GM12878 (cell line): ENCODE data around the gene RFX3. TPM values are rescaled to one million over a fixed set of nuclear protein-coding genes. Genes with fewer than 3 reads are reported as not detected.

Experiments used
- ATAC-seq: fragments of 200-7000 bp; cut with Tn5 transposase; 3 replicates; pipeline ENCODE4 v1.9.1; 2020; ENCODE audit warnings: mild to moderate bottlenecking, moderate library complexity
- BruUV-seq: library from RNA; stranded (reverse); fragments of 400-500 nt; replicated peaks from 2 replicates; lab custom pipeline; 2021; lab: Mats Ljungman, UMichigan
- CTCF ChIA-PET: fragments of 300-600 bp; sonication (Branson Sonifier 250); formaldehyde crosslinking; extraction: SDS; loops from one replicate; lab custom pipeline; 2021; ENCODE audit warnings: inconsistent platforms; lab: Yijun Ruan, JAX
- POLR2A ChIA-PET: fragments of 350-600 bp; formaldehyde crosslinking; extraction: SDS; loops from one replicate; lab custom pipeline; 2021; ENCODE audit warnings: inconsistent platforms; lab: Charles Lee
- RAD21 ChIA-PET: fragments of 300-600 bp; sonication (Branson Sonifier 250); formaldehyde crosslinking; loops from one replicate; lab custom pipeline; 2023; ENCODE audit warnings: antibody characterized with exemption; ENCODE audit not compliant: unreplicated experiment; lab: Charles Lee
- SMC1A ChIA-PET: fragments of 300-600 bp; sonication (Branson Sonifier 250); formaldehyde crosslinking; loops from one replicate; lab custom pipeline; 2023; ENCODE audit not compliant: unreplicated experiment, uncharacterized antibody; lab: Charles Lee
- DNase-seq: peaks from one replicate; pipeline ENCODE4 v3.0.0-alpha.2; 2011; ENCODE audit warnings: low read depth, low spot score
- FAIRE-seq: peaks from 3 replicates; lab custom pipeline; 2011; peaks lifted over from hg19 to GRCh38; lab: Jason Lieb, UNC
- H2AFZ ChIP-seq: 2 replicates; pipeline ENCODE4 v1.6.0; 2011; ENCODE audit warnings: low read depth, low read length, control low read depth; ENCODE audit not compliant: control insufficient read depth
- H3K27ac ChIP-seq: 2 replicates; pipeline ENCODE4 v1.5.1; 2011; ENCODE audit warnings: control low read depth; ENCODE audit not compliant: control insufficient read depth, insufficient read depth
- H3K27me3 ChIP-seq, 2 experiments: replicated peaks in 1 of 2; 2 replicates each; pipeline versions ENCODE4 v1.6.0 to v1.6.1; 2011; ENCODE audit warnings: low read length in 1 of 2; ENCODE audit not compliant: control insufficient read depth in 2 of 2, insufficient read depth in 2 of 2
- H3K36me3 ChIP-seq, 2 experiments: 2 replicates each; pipeline ENCODE4 v1.5.1; 2011; ENCODE audit warnings: low read length in 1 of 2; ENCODE audit not compliant: control insufficient read depth in 2 of 2, insufficient read depth in 2 of 2
- H3K4me1 ChIP-seq: 2 replicates; pipeline ENCODE4 v1.6.1; 2011; ENCODE audit warnings: mild to moderate bottlenecking, low read length, moderate library complexity, mixed read lengths; ENCODE audit not compliant: control insufficient read depth, insufficient read depth
- H3K4me2 ChIP-seq: 2 replicates; pipeline ENCODE4 v1.6.0; 2011; ENCODE audit warnings: control low read depth; ENCODE audit not compliant: control insufficient read depth, insufficient read depth
- H3K4me3 ChIP-seq: fragments of 200-600 bp; sonication (generic); 2 replicates; pipeline ENCODE4 v1.5.1; 2016
- H3K79me2 ChIP-seq: 2 replicates; pipeline ENCODE4 v1.6.0; 2011; ENCODE audit warnings: low read length; ENCODE audit not compliant: control insufficient read depth, insufficient read depth
- H3K9ac ChIP-seq: 2 replicates; pipeline ENCODE4 v1.8.0; 2011; ENCODE audit warnings: low read length, control low read depth, mixed read lengths; ENCODE audit not compliant: control insufficient read depth, insufficient read depth
- H3K9me3 ChIP-seq: replicated peaks from 3 replicates; pipeline ENCODE4 v1.5.1; 2011; ENCODE audit warnings: mild to moderate bottlenecking, low read length; ENCODE audit not compliant: control insufficient read depth, insufficient read depth
- H4K20me1 ChIP-seq: 2 replicates; pipeline ENCODE4 v1.6.0; 2011; ENCODE audit not compliant: control insufficient read depth, insufficient read depth
- ATF7 ChIP-seq: fragments of 450-650 bp; IDR thresholded peaks from 2 replicates; pipeline ENCODE4 v1.6.1; 2016; ENCODE audit warnings: low read depth, mild to moderate bottlenecking
- CHD4 ChIP-seq: fragments of 200-600 bp; sonication (generic); IDR thresholded peaks from 2 replicates; pipeline ENCODE4 v1.6.1; 2016; ENCODE audit warnings: mild to moderate bottlenecking
- EED ChIP-seq: sonication (generic); IDR thresholded peaks from 2 replicates; pipeline ENCODE4 v1.6.1; 2016; ENCODE audit warnings: antibody characterized with exemption, low read depth
- ELK1 ChIP-seq: IDR thresholded peaks from 2 replicates; pipeline ENCODE4 v1.6.1; 2012; ENCODE audit warnings: low read depth, low read length, improper control_type of control experiment
- EP300 ChIP-seq, 2 experiments: fragments of 150-350 bp in 1 of 2; IDR thresholded peaks; 2 replicates each; pipeline ENCODE4 v1.6.1; 2011 to 2012; ENCODE audit warnings: low read depth in 2 of 2, low read length in 2 of 2, borderline replicate concordance in 1 of 2, improper control_type of control experiment in 1 of 2, inconsistent platforms in 1 of 2; ENCODE audit not compliant: control insufficient read depth in 1 of 2
- ESRRA ChIP-seq: IDR thresholded peaks from 2 replicates; pipeline ENCODE4 v1.6.1; 2012; ENCODE audit warnings: mild to moderate bottlenecking, low read length, improper control_type of control experiment
- ETV6 ChIP-seq, 2 experiments: fragments of 450-650 bp in 1 of 2; IDR thresholded peaks in 1 of 2; conservative IDR thresholded peaks in 1 of 2; 2 replicates each; pipeline ENCODE4 v1.6.1; 2014; ENCODE audit warnings: antibody characterized with exemption in 1 of 2, borderline replicate concordance in 1 of 2, low read depth in 1 of 2, mild to moderate bottlenecking in 1 of 2, moderate library complexity in 1 of 2
- IRF5 ChIP-seq: fragments of 450-650 bp; IDR thresholded peaks from 2 replicates; pipeline ENCODE4 v1.6.1; 2017; ENCODE audit warnings: borderline replicate concordance
- NKRF ChIP-seq: fragments of 450-650 bp; conservative IDR thresholded peaks from 2 replicates; pipeline ENCODE4 v1.6.1; 2017; ENCODE audit warnings: mild to moderate bottlenecking, moderate library complexity
- PAX8 ChIP-seq: fragments of 450-650 bp; IDR thresholded peaks from 2 replicates; pipeline ENCODE4 v1.6.1; 2017; ENCODE audit warnings: mild to moderate bottlenecking, moderate library complexity
- POU2F2 ChIP-seq: IDR thresholded peaks from 3 replicates; pipeline ENCODE4 v1.6.1; 2011; ENCODE audit warnings: low read depth, mild to moderate bottlenecking, low read length, borderline replicate concordance
- RBBP5 ChIP-seq: fragments of 200-600 bp; sonication (generic); conservative IDR thresholded peaks from 2 replicates; pipeline ENCODE4 v1.6.1; 2016
- SIX5 ChIP-seq: IDR thresholded peaks from 2 replicates; pipeline ENCODE4 v1.6.1; 2011; ENCODE audit warnings: mild to moderate bottlenecking, low read depth, low read length, moderate library complexity; ENCODE audit not compliant: severe bottlenecking
- STAT1 ChIP-seq: fragments of 450-650 bp; conservative IDR thresholded peaks from 2 replicates; pipeline ENCODE4 v1.6.1; 2014; ENCODE audit warnings: antibody characterized with exemption, mild to moderate bottlenecking
- WGBS: methylation state at CpG from one replicate; pipeline ENCODE4 v1.1.6; 2016; ENCODE audit warnings: low lambda C conversion rate; ENCODE audit not compliant: insufficient replicate concordance, insufficient coverage; ENCODE audit errors: missing lambda C conversion rate; 5-methylcytosine and 5-hydroxymethylcytosine counted together
- in situ Hi-C: fragments of 300-500 bp; cut with MboI; formaldehyde crosslinking; loops from 9 replicates; pipeline ENCODE4 v1.14.3; 2018; ENCODE audit warnings: mixed read lengths
- intact Hi-C: fragments of 100-400 bp; cut with micrococcal nuclease; formaldehyde crosslinking; loops from one replicate; pipeline ENCODE4 v1.14.2; 2022; ENCODE audit not compliant: unreplicated experiment
- polyA plus RNA-seq, 11 experiments: library from polyadenylated mRNA; depleted of rRNA in 4 of 11; unstranded in 6 of 11; stranded (reverse) in 5 of 11; fragments of >200 nt; fragmentation: Nextera tagmentation in 4 of 11; fragmentation: Illumina TruSeq in 1 of 11; extraction: Ambion mirVana in 4 of 11; extraction: Trizol in 1 of 11; gene quantifications; 1 replicate in 1 of 11; 2 replicates in 10 of 11; pipeline versions ENCODE4 v1.2.1 to v1.2.3, GENCODE V29; 2011 to 2016; ENCODE audit warnings: inconsistent platforms in 2 of 11, missing spikeins in 2 of 11, low read depth in 1 of 11
- total RNA-seq, 4 experiments: library from RNA; depleted of rRNA in 3 of 4; stranded (reverse); fragments of >200 nt in 3 of 4; fragmentation: Illumina TruSeq in 1 of 4; extraction: Trizol in 1 of 4; gene quantifications; 2 replicates each; pipeline versions ENCODE4 v1.2.1 to v1.2.3, GENCODE V29; 2013 to 2021
- TF ChIP-seq, protein P1 (sequence below): fragments of 450-650 bp; formaldehyde crosslinking; IDR thresholded peaks from 2 replicates; pipeline ENCODE4 v1.4.0; 2022; ENCODE audit warnings: mild to moderate bottlenecking, moderate library complexity

The RFX3 gene
- total and polyA plus RNA-seq, 10 of the 15 experiments (the other 5 are each of a cell fraction or from before 2014, with no cell fraction given): 1.2 to 26.4 (median 6.7) TPM

DNA sequence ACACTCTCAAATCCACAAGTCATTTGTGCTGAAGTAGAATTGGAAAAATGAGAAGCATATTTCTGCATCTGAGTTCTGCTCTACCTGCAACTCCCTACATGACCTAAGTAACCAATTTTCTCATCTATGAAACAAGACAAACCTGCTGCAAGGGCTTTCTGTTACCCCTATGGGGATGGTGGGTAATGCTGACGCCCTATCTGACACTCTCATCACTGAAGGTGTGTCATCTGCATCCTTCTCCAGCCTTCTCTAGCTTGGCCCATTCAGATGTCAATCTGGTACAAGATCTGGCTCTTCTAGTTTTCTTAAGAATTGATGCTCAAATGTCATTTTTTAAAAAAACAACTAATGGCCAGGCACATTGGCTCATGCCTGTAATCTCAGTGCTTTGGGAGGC is 73.8 kb downstream of the RFX3 start (continued):
- TF ChIP-seq ATF7: no peak
- no peak for TF ChIP-seq ETV6 (conservative IDR thresholded peaks at IDR 0.05 in 1 of 2, IDR thresholded peaks at IDR 0.05 in 1 of 2; ENCODE audit: borderline replicate concordance in 1 of 2, low read depth in 1 of 2)
- no peak for TF ChIP-seq ESRRA
- no peak for TF ChIP-seq EP300 (IDR thresholded peaks at IDR 0.05; ENCODE audit: borderline replicate concordance in 1 of 2, control insufficient read depth in 1 of 2, low read depth in 2 of 2, low read length in 2 of 2)
- no peak for TF ChIP-seq NKRF
- no peak for TF ChIP-seq CHD4
- TF ChIP-seq POU2F2: no peak

GRCh38 chr9:3447788-3448187 is 78.0 kb downstream of the RFX3 start:
- DNase-seq (no peak), FAIRE-seq (peak; percentile 18), ATAC-seq (no peak)
- Histone ChIP-seq H3K4me3 (no peak overlapping the region), H2AFZ (no peak overlapping the region), H3K4me1 (no peaks in the 10 kb centered on the region), H3K9me3 (no peaks in the 10 kb centered on the region), H3K36me3 (no peaks in the 10 kb centered on the region), H3K79me2 (no peaks in the 10 kb centered on the region), H3K9ac (no peak overlapping the region), H3K4me2 (no peak overlapping the region), H3K27ac (no peak overlapping the region), H4K20me1 (no peaks in the 10 kb centered on the region), H3K27me3 (no peaks in the 10 kb centered on the region)
- POLR2A ChIA-PET: interaction anchor here (0.7 kb wide), 1 partner anchor 219 kb away, joined by 3 read pairs; no protein-coding TSS in a partner anchor
- in situ Hi-C loops: loop anchor here (10.0 kb wide), 1 partner anchor 593 kb away; no protein-coding TSS in a partner anchor
- TF ChIP-seq ELK1: no peak
- TF ChIP-seq, protein P1, sequence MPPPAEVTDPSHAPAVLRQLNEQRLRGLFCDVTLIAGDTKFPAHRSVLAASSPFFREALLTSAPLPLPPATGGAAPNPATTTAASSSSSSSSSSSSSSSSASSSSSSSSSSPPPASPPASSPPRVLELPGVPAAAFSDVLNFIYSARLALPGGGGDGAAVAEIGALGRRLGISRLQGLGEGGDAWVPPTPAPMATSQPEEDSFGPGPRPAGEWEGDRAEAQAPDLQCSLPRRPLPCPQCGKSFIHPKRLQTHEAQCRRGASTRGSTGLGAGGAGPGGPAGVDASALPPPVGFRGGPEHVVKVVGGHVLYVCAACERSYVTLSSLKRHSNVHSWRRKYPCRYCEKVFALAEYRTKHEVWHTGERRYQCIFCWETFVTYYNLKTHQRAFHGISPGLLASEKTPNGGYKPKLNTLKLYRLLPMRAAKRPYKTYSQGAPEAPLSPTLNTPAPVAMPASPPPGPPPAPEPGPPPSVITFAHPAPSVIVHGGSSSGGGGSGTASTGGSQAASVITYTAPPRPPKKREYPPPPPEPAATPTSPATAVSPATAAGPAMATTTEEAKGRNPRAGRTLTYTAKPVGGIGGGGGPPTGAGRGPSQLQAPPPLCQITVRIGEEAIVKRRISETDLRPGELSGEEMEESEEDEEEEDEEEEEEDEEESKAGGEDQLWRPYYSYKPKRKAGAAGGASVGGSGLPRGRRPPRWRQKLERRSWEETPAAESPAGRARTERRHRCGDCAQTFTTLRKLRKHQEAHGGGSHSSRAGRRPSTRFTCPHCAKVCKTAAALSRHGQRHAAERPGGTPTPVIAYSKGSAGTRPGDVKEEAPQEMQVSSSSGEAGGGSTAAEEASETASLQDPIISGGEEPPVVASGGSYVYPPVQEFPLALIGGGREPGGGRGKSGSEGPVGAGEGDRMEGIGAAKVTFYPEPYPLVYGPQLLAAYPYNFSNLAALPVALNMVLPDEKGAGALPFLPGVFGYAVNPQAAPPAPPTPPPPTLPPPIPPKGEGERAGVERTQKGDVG (CRISPR knock-in tag): no peak
- TF ChIP-seq SIX5: no peak
- TF ChIP-seq STAT1: no peak
- no peak for TF ChIP-seq RBBP5
- no peak for TF ChIP-seq EED
- TF ChIP-seq PAX8: no peak
- no peak for TF ChIP-seq IRF5
- BruUV-seq: no TSS peak
- CTCF ChIA-PET: no interaction called here
- 100% methylated on average over 1 of the region's 1 CpG for WGBS
- RAD21 ChIA-PET: interaction anchor here (1.0 kb wide), 1 partner anchor 207 kb away, joined by 3 read pairs; no protein-coding TSS in a partner anchor
- SMC1A ChIA-PET: interaction anchor here (0.6 kb wide), 1 partner anchor 407 kb away, joined by 3 read pairs; no protein-coding TSS in a partner anchor
- intact Hi-C loops: no loop called here
